K562 (cell line): ENCODE results near the gene FMOD. TPM values are rescaled to one million over a fixed set of nuclear protein-coding genes. Genes with fewer than 3 reads are reported as not detected.

Experiments
- BACH1 ChIP-seq: fragments of 200-800 bp; sonication (Bioruptor generic); IDR thresholded peaks from 2 replicates; pipeline ENCODE4 v1.6.1; 2016; ENCODE audit warnings: missing genetic modification characterization, missing compliant biosample characterization
- DDX20 ChIP-seq: fragments of 450-650 bp; IDR thresholded peaks from 2 replicates; pipeline ENCODE4 v1.6.1; 2016; ENCODE audit warnings: missing genetic modification characterization, low read depth, mild to moderate bottlenecking, missing compliant biosample characterization, moderate library complexity
- GTF2F1 ChIP-seq: IDR thresholded peaks from 2 replicates; pipeline ENCODE4 v1.6.1; 2011; ENCODE audit warnings: low read depth, low read length, improper control_type of control experiment
- KLF1 ChIP-seq: fragments of 450-650 bp; IDR thresholded peaks from 2 replicates; pipeline ENCODE4 v1.6.1; 2016; ENCODE audit warnings: missing genetic modification characterization, missing compliant biosample characterization
- MTA3 ChIP-seq: fragments of 450-650 bp; formaldehyde crosslinking; IDR thresholded peaks from 2 replicates; pipeline ENCODE4 v1.6.1; 2017; ENCODE audit warnings: mild to moderate bottlenecking, borderline replicate concordance
- NRF1 ChIP-seq, 2 experiments: fragments of 450-650 bp; IDR thresholded peaks in 1 of 2; conservative IDR thresholded peaks in 1 of 2; 2 replicates each; pipeline ENCODE4 v1.6.1; 2014; ENCODE audit warnings: mild to moderate bottlenecking in 2 of 2
- POLR2A ChIP-seq: fragments of 450-650 bp; conservative IDR thresholded peaks from 2 replicates; pipeline ENCODE4 v1.6.1; 2016
- SOX6 ChIP-seq: fragments of 450-650 bp; IDR thresholded peaks from 2 replicates; pipeline ENCODE4 v1.6.1; 2014; ENCODE audit warnings: mild to moderate bottlenecking
- TAF9B ChIP-seq: fragments of 450-650 bp; IDR thresholded peaks from 2 replicates; pipeline ENCODE4 v1.6.1; 2018; ENCODE audit warnings: mild to moderate bottlenecking; ENCODE audit not compliant: partially characterized antibody
- TCF7L2 ChIP-seq: fragments of 150-350 bp; IDR thresholded peaks from 2 replicates; pipeline ENCODE4 v1.6.1; 2016; ENCODE audit warnings: low read depth, mild to moderate bottlenecking, low read length, moderate library complexity
- TCFL5 ChIP-seq: fragments of 250-450 bp; sonication (Bioruptor Pico); conservative IDR thresholded peaks from 2 replicates; pipeline ENCODE4 v1.6.1; 2021; ENCODE audit warnings: mild to moderate bottlenecking, moderate library complexity, matching md5 sums
- ZC3H4 ChIP-seq: sonication (generic); formaldehyde crosslinking; IDR thresholded peaks from 2 replicates; pipeline ENCODE4 v1.9.0; 2021; ENCODE audit warnings: missing genetic modification reagents, borderline replicate concordance
- ZNF174 ChIP-seq: fragments of 250-450 bp; sonication (Bioruptor Pico); IDR thresholded peaks from 2 replicates; pipeline ENCODE4 v1.4.0; 2020; ENCODE audit warnings: mild to moderate bottlenecking
- ZNF23 ChIP-seq: fragments of 250-450 bp; sonication (Bioruptor Pico); IDR thresholded peaks from 2 replicates; pipeline ENCODE4 v1.4.0; 2020; ENCODE audit warnings: mild to moderate bottlenecking
- ZNF282 ChIP-seq: sonication (generic); formaldehyde crosslinking; IDR thresholded peaks from 2 replicates; pipeline ENCODE4 v1.8.1; 2023; ENCODE audit warnings: missing genetic modification reagents
- ZNF384 ChIP-seq: IDR thresholded peaks from 2 replicates; pipeline ENCODE4 v1.6.1; 2012; ENCODE audit warnings: low read depth, low read length, improper control_type of control experiment
- ZNF79 ChIP-seq: fragments of 250-450 bp; sonication (Bioruptor Pico); IDR thresholded peaks from 2 replicates; pipeline ENCODE4 v1.4.0; 2020; ENCODE audit warnings: low read depth, mild to moderate bottlenecking, moderate library complexity
- ZZZ3 ChIP-seq: fragments of 450-650 bp; IDR thresholded peaks from 2 replicates; pipeline ENCODE4 v1.6.1; 2016; ENCODE audit warnings: antibody characterized with exemption, mild to moderate bottlenecking, moderate library complexity
- polyA plus RNA-seq, 8 experiments: library from polyadenylated mRNA; depleted of rRNA in 4 of 8; stranded (reverse) in 5 of 8; unstranded in 3 of 8; fragments of >200 nt; fragmentation: Nextera tagmentation in 2 of 8; fragmentation: Illumina TruSeq in 1 of 8; extraction: Ambion mirVana in 2 of 8; extraction: Trizol in 1 of 8; gene quantifications; 2 replicates each; pipeline versions ENCODE4 v1.2.1 to v1.2.3, GENCODE V29; 2011 to 2014; ENCODE audit warnings: inconsistent platforms in 1 of 8, missing spikeins in 1 of 8
- total RNA-seq, 7 experiments: library from RNA; depleted of rRNA in 6 of 7; stranded (reverse); fragments of >200 nt in 6 of 7; fragmentation: Illumina TruSeq in 2 of 7; extraction: Trizol in 2 of 7; gene quantifications; 2 replicates each; pipeline versions ENCODE4 v1.2.1 to v1.2.3, GENCODE V29; 2011 to 2021; ENCODE audit warnings: low replicate concordance in 1 of 7
- TF ChIP-seq, protein P1 (sequence below), 2 experiments: IDR thresholded peaks; 2 replicates each; pipeline ENCODE4 v1.6.1; 2011; ENCODE audit warnings: borderline replicate concordance in 1 of 2, control low read depth in 1 of 2, low read depth in 1 of 2, low read length in 1 of 2, mild to moderate bottlenecking in 1 of 2, mixed read lengths in 1 of 2, moderate library complexity in 1 of 2; ENCODE audit not compliant: insufficient read depth in 1 of 2, insufficient read length in 1 of 2, poor library complexity in 1 of 2, severe bottlenecking in 1 of 2; ENCODE audit errors: extremely low read depth in 1 of 2
- TF ChIP-seq, protein P2 (sequence below): sonication (generic); formaldehyde crosslinking; IDR thresholded peaks from 2 replicates; pipeline ENCODE4 v1.8.0; 2022; ENCODE audit warnings: mild to moderate bottlenecking, missing genetic modification reagents
- TF ChIP-seq, protein P3 (sequence below): sonication (generic); formaldehyde crosslinking; IDR thresholded peaks from 2 replicates; pipeline ENCODE4 v1.8.0; 2023; ENCODE audit warnings: mild to moderate bottlenecking, missing genetic modification reagents
- TF ChIP-seq, protein P4 (sequence below): fragments of 250-450 bp; sonication (Bioruptor Pico); IDR thresholded peaks from 2 replicates; pipeline ENCODE4 v1.4.0; 2020; ENCODE audit warnings: borderline replicate concordance
- TF ChIP-seq, protein P5 (sequence below): IDR thresholded peaks from 2 replicates; pipeline ENCODE4 v1.6.1; 2011; ENCODE audit not compliant: insufficient read length; ENCODE audit errors: extremely low read depth

FMOD gene
- total and polyA plus RNA-seq, 9 of the 15 experiments (the other 6 are each of a cell fraction or from before 2014, with no cell fraction given): 0.03 to 0.13 (median 0.03) TPM; not detected in 6

DNA sequence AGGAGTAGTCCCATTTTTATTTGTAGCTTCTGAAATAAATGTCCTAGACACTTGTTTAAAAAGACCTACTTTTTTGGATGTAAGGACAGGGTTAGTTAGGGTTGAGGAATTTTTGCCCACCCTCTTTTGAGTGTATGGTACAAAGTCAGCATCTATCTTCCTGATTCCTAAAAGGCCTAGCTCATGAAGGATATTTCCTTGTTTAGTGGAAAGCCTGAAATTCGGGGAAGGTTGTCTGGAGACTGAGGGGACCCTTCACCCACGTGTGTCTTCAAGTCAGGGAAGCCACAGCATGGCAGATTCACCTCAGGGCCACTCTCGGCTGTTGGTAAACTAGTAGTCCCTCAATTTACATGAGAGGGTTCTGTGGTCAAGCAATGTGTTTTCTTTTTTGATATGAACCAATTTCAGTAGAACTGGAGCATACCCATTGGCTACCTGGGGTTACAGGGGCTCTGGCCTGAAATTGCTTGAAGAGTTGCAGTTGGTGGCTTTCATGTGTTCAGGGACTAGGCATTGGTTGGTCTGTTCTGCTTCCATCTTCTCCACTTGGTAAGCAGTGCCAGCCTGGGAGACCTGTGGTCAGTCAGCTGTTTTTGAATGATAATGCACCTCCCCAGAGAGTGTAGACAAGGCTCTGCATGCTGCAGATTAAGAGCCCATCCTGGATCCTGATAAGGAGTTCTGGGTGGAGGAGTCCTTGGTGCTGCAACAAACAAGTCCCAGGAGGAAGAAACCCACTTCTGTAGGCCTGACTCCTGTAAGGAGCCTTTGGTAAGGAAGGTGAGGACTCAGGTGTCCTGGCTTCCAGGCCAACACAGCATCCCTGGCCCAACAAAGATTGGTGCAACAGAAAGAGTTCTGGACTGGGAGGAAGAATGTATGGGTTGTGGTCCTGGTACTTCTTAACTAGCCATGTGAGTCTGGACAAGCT lies 39.3 kb downstream of the FMOD start (continued):
- TF ChIP-seq, protein P1, sequence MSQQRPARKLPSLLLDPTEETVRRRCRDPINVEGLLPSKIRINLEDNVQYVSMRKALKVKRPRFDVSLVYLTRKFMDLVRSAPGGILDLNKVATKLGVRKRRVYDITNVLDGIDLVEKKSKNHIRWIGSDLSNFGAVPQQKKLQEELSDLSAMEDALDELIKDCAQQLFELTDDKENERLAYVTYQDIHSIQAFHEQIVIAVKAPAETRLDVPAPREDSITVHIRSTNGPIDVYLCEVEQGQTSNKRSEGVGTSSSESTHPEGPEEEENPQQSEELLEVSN (IDR thresholded peaks at IDR 0.05; ENCODE audit: borderline replicate concordance in 1 of 2, extremely low read depth in 1 of 2, insufficient read depth in 1 of 2, insufficient read length in 1 of 2, low read depth in 1 of 2, low read length in 1 of 2, poor library complexity in 1 of 2, severe bottlenecking in 1 of 2): no peak
- TF ChIP-seq, protein P2, sequence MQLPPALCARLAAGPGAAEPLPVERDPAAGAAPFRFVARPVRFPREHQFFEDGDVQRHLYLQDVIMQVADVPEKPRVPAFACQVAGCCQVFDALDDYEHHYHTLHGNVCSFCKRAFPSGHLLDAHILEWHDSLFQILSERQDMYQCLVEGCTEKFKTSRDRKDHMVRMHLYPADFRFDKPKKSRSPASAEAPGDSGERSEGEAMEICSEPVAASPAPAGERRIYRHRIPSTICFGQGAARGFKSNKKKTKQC: no peak
- TF ChIP-seq ZNF174 (CRISPR knock-in tag) (no peak), SOX6 (peak; percentile 96), ZNF282 (no peak), TAF9B (no peak), ZC3H4 (CRISPR knock-in tag) (no peak), MTA3 (peak; percentile 97), TCFL5 (CRISPR knock-in tag) (no peak; the same call in 1 of the 2 replicates), BACH1 (tag) (no peak), GTF2F1 (no peak), ZNF384 (no peak), TCF7L2 (no peak), ZZZ3 (no peak), ZNF23 (CRISPR knock-in tag) (no peak), POLR2A (no peak), ZNF79 (CRISPR knock-in tag) (no peak), DDX20 (tag) (no peak), KLF1 (tag) (peak; percentile 37; the same call in 1 of the 2 replicates), NRF1 (conservative IDR thresholded peaks at IDR 0.05 in 1 of 2, IDR thresholded peaks at IDR 0.05 in 1 of 2) (0 out of 4 replicates have a peak, but pooled peaks of 1 of the 2 experiments have one; percentile 17)
- TF ChIP-seq, protein P3, sequence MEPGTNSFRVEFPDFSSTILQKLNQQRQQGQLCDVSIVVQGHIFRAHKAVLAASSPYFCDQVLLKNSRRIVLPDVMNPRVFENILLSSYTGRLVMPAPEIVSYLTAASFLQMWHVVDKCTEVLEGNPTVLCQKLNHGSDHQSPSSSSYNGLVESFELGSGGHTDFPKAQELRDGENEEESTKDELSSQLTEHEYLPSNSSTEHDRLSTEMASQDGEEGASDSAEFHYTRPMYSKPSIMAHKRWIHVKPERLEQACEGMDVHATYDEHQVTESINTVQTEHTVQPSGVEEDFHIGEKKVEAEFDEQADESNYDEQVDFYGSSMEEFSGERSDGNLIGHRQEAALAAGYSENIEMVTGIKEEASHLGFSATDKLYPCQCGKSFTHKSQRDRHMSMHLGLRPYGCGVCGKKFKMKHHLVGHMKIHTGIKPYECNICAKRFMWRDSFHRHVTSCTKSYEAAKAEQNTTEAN (CRISPR knock-in tag): peak; percentile 50; the same call in 1 of the 2 replicates
- TF ChIP-seq, protein P4, sequence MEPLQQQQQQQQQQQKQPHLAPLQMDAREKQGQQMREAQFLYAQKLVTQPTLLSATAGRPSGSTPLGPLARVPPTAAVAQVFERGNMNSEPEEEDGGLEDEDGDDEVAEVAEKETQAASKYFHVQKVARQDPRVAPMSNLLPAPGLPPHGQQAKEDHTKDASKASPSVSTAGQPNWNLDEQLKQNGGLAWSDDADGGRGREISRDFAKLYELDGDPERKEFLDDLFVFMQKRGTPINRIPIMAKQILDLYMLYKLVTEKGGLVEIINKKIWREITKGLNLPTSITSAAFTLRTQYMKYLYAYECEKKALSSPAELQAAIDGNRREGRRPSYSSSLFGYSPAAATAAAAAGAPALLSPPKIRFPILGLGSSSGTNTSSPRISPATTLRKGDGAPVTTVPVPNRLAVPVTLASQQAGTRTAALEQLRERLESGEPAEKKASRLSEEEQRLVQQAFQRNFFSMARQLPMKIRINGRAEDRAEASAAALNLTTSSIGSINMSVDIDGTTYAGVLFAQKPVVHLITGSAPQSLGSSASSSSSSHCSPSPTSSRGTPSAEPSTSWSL: no peak
- TF ChIP-seq, protein P5, sequence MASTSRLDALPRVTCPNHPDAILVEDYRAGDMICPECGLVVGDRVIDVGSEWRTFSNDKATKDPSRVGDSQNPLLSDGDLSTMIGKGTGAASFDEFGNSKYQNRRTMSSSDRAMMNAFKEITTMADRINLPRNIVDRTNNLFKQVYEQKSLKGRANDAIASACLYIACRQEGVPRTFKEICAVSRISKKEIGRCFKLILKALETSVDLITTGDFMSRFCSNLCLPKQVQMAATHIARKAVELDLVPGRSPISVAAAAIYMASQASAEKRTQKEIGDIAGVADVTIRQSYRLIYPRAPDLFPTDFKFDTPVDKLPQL: no peak
